ENCODE results near the gene HDX.

Gene HDX

DNA sequence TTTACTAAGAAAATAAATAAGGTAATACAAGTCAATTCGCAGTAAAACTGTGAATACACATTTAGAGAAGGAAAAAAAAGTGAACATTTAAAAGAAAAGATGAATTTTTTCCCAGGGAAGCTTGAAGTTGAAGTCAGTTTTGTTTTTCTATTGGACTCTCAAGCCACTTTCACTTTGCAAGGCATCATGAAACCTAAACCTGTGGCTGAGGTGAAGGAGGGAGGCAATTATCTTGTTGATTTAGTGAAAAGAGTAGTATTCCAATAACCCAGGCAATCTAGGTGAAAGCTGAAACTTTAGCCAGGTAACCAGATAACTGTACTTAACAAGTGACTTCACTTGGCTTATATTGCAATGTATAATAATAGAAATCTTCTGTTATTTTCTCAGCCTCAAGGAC is 138.6 kb downstream of the HDX start:
- H3K4me3 ChIP-seq (ENCODE audit: low read depth, low read length): no peak overlapping the region
- TF ChIP-seq, protein P1, sequence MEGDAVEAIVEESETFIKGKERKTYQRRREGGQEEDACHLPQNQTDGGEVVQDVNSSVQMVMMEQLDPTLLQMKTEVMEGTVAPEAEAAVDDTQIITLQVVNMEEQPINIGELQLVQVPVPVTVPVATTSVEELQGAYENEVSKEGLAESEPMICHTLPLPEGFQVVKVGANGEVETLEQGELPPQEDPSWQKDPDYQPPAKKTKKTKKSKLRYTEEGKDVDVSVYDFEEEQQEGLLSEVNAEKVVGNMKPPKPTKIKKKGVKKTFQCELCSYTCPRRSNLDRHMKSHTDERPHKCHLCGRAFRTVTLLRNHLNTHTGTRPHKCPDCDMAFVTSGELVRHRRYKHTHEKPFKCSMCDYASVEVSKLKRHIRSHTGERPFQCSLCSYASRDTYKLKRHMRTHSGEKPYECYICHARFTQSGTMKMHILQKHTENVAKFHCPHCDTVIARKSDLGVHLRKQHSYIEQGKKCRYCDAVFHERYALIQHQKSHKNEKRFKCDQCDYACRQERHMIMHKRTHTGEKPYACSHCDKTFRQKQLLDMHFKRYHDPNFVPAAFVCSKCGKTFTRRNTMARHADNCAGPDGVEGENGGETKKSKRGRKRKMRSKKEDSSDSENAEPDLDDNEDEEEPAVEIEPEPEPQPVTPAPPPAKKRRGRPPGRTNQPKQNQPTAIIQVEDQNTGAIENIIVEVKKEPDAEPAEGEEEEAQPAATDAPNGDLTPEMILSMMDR (IDR thresholded peaks at IDR 0.05; ENCODE audit: borderline replicate concordance, insufficient read depth, low read depth, low read length): no peak

DNA sequence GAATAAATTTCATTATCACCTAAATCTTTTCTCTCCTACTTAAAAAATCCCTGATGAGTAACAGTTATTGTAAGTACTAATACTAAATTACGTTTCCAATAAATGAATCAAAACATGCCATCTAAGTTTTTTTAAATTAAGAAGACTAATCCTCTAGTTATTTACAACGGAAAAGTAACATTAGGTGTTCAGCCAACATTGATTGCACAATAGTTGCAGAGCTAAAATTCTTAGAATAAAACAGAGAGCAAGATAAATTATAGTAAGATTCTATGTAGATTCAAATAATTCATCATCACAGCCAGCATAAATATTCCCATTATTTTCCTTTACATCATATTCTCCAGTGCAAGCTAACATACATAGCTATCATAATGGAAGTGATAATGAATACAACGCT is 139.2 kb downstream of the HDX start:
- no peak overlapping the region for H3K4me3 ChIP-seq (ENCODE audit: low read depth, low read length)
- TF ChIP-seq, protein P1 (IDR thresholded peaks at IDR 0.05; ENCODE audit: borderline replicate concordance, insufficient read depth, low read depth, low read length): no peak

GRCh38 chrX:84362184-84362838 is 139.9 kb downstream of the HDX start:
- TF ChIP-seq, protein P1 (IDR thresholded peaks at IDR 0.05; ENCODE audit: borderline replicate concordance, insufficient read depth, low read depth, low read length): no peak
- no peak overlapping the region for H3K4me3 ChIP-seq (ENCODE audit: low read depth, low read length)

- TF ChIP-seq, protein P1 (IDR thresholded peaks at IDR 0.05; ENCODE audit: borderline replicate concordance, insufficient read depth, low read depth, low read length): no peak
- H3K4me3 ChIP-seq (ENCODE audit: low read depth, low read length): no peak overlapping the region
Measured at GRCh38 chrX:84358271-84358670, 144.0 kb downstream of the HDX start.

DNA sequence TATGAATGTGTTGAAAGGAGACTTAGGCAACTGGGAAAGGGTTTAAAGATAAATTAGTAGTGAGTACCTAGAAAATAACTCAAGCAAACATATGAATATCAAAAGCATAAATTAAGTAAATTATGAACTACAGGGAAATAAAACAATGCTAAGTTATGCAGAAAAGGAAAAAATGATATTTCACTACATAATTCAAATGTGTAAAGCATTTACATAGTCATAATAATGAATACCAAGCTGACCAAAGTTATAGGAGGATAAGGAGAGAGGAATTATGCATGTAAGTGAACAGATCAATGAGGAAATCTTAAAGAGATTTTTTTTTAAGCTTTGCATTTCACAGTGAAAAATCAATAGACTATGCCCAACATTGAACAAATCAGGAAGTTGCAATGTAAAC is 145.0 kb downstream of the HDX start:
- TF ChIP-seq, protein P1 (IDR thresholded peaks at IDR 0.05; ENCODE audit: borderline replicate concordance, insufficient read depth, low read depth, low read length): no peak
- H3K4me3 ChIP-seq (ENCODE audit: low read depth, low read length): no peak overlapping the region

DNA sequence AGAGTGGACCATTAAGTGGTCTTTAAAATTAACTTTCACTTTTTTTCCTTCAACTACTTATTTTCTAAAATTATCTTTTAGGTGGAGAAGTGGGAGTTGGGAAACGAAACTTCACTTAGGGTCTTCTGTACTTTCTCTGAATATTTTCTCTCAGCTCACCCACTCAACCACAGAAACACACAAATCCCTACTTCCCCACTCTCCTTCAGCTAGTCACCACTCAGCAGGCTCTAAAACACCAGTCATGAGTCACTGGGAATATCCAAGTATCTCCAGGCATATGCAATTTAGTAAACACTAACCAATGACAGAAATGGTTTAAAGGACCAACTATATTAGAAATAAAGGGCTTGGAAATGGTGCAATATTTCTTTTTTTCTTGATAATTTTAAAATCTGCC is 161.3 kb downstream of the HDX start:
- H3K4me3 ChIP-seq (ENCODE audit: low read depth, low read length): no peak overlapping the region
- TF ChIP-seq, protein P1 (IDR thresholded peaks at IDR 0.05; ENCODE audit: borderline replicate concordance, insufficient read depth, low read depth, low read length): no peak

Measured in GM12875 (cell line).